GM12873 (cell line): ENCODE data around the gene TSC22D2.

ENCODE experiments used
- TF ChIP-seq, protein P1 (sequence below): IDR thresholded peaks from 2 replicates; pipeline ENCODE4 v1.5.1; 2012; ENCODE audit warnings: low read depth, mild to moderate bottlenecking, moderate library complexity, low read length, control low read depth; ENCODE audit not compliant: insufficient read depth; ENCODE audit errors: missing control alignments

Gene TSC22D2

GRCh38 chr3:150480877-150481276 is 72.8 kb downstream of the TSC22D2 start:
- TF ChIP-seq, protein P1, sequence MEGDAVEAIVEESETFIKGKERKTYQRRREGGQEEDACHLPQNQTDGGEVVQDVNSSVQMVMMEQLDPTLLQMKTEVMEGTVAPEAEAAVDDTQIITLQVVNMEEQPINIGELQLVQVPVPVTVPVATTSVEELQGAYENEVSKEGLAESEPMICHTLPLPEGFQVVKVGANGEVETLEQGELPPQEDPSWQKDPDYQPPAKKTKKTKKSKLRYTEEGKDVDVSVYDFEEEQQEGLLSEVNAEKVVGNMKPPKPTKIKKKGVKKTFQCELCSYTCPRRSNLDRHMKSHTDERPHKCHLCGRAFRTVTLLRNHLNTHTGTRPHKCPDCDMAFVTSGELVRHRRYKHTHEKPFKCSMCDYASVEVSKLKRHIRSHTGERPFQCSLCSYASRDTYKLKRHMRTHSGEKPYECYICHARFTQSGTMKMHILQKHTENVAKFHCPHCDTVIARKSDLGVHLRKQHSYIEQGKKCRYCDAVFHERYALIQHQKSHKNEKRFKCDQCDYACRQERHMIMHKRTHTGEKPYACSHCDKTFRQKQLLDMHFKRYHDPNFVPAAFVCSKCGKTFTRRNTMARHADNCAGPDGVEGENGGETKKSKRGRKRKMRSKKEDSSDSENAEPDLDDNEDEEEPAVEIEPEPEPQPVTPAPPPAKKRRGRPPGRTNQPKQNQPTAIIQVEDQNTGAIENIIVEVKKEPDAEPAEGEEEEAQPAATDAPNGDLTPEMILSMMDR = no peak

- TF ChIP-seq, protein P1 = no peak
Measured at GRCh38 chr3:150483226-150483625, 75.1 kb downstream of the TSC22D2 start.

- TF ChIP-seq, protein P1 = no peak
Measured at GRCh38 chr3:150484410-150484809, 76.3 kb downstream of the TSC22D2 start.

DNA sequence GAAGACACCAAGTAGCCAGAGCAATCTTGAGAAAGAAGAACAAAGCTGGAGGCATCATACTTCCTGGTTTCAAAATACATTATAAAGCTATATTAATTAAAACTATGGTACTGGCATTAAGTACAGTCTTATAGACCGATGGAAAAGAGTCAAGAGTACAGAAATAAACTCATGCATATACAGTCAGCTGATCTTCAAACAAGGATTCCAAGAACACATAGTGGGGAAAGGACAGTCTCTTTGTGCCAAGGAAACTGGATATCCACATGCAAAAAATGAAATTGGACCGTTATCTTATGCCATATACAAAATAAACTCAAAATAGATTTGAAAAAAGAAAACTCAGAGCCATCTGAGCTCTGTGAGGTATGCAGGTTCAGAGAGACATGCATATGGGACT is 80.8 kb downstream of the TSC22D2 start:
- TF ChIP-seq, protein P1 = no peak

- TF ChIP-seq, protein P1 = no peak
Measured at GRCh38 chr3:150490277-150490986, 82.3 kb downstream of the TSC22D2 start.

GRCh38 chr3:150494411-150494977 is 86.4 kb downstream of the TSC22D2 start:
- TF ChIP-seq, protein P1 = no peak

DNA sequence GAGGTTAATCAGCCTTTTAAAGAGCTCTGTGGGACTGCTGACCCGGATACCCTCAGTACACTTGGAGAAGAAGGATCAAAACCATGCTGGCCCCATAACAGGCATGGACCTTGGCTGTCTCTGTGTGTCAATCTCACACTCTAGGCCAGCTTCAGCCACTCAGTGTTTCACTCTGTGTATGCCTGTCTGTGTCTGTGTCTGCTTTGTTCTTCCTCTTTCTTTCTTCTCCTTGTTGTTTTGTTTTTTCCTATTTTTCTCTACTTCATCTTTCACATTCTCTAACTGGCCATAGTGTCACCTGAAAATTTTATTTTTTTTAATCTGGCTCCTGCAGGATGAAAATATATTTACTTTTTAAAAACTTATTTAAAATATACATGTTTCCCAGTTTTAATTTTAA is 87.1 kb downstream of the TSC22D2 start:
- TF ChIP-seq, protein P1 = no peak
